ENCODE measurements around the gene PEX13. TPM values are rescaled to one million over a fixed set of nuclear protein-coding genes. Genes with fewer than 3 reads are reported as not detected.

PEX13 gene
- total RNA-seq, 2 donors from 2014 or later, result 16.0 to 18.9 TPM

DNA sequence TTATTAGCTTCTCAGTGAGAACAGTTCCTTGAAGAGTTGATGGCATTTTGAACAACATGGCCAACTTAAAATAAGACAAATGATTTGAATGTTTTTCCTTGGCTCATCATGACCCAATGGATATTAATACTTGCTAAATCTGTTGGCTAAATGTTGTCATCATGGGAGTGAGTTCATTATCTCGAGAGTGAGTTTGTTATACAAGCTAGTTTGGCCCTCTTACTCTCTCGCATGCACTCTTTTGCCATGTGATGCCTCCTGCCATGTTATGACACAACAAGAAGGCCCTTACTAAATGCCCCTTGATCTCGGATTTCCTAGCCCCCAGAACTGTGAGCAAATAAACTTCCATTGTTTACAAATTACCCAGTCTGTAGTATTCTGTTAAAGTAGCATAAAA is 25.3 kb downstream of the PEX13 start:
- Histone ChIP-seq H3K4me1 (peaks cover 0 to 26% of the 10 kb centered on the region in 2 donors), H3K36me3 (peaks cover under 1% of the 10 kb centered on the region), H3K27me3 (no peaks in the 10 kb centered on the region), H3K9me3 (no peaks in the 10 kb centered on the region), H3K27ac (no peak overlapping the region), H3K4me3 (no peak overlapping the region)
- TF ChIP-seq CTCF (IDR thresholded peaks at IDR 0.05), result no peak
- no peak for DNase-seq (ENCODE audit: low spot score)

DNA sequence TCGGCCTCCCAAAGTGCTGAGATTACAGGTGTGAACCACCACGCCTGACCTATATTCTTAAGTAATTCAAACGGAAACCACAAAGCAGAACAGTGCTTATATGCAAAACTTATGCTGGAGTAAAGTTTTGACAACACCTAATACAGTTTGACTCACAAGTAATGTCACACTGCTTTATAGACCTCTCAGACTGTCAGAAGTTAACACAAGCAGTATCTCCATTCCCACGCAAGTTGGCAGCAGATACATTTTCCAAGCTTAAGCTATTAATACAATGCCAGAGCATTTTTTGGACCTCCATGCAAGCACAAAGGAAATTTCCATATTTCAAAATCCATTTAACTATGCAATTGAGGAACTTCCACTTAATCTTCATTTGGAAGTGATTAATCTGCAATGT is 27.1 kb downstream of the PEX13 start:
- Histone ChIP-seq H3K4me3 (no peak overlapping the region), H3K9me3 (no peaks in the 10 kb centered on the region), H3K36me3 (peaks cover 19% of the 10 kb centered on the region), H3K27ac (peak overlapping the region in 1 of 2 donors; percentile 24), H3K4me1 (peaks cover 0 to 26% of the 10 kb centered on the region in 2 donors), H3K27me3 (no peaks in the 10 kb centered on the region)
- DNase-seq (ENCODE audit: low spot score), result no peak
- no peak for TF ChIP-seq CTCF (IDR thresholded peaks at IDR 0.05)

- H3K36me3 ChIP-seq, result peaks cover 25% of the 10 kb centered on the region
- no peaks in the 10 kb centered on the region for H3K27me3 ChIP-seq
Measured at GRCh38 chr2:61045226-61045625, 27.7 kb downstream of the PEX13 start.

GRCh38 chr2:61045999-61046398 is 28.5 kb downstream of the PEX13 start:
- TF ChIP-seq CTCF (IDR thresholded peaks at IDR 0.05), result no peak

More at GRCh38 chr2:61045226-61045625, 27.7 kb downstream of the PEX13 start:
- no peak for TF ChIP-seq CTCF (IDR thresholded peaks at IDR 0.05)
- Histone ChIP-seq H3K27ac (peak overlapping the region in 1 of 2 donors; percentile 24), H3K4me3 (no peak overlapping the region), H3K4me1 (peaks cover 0 to 26% of the 10 kb centered on the region in 2 donors), H3K9me3 (no peaks in the 10 kb centered on the region)
- no peak for DNase-seq (ENCODE audit: low spot score)

DNA sequence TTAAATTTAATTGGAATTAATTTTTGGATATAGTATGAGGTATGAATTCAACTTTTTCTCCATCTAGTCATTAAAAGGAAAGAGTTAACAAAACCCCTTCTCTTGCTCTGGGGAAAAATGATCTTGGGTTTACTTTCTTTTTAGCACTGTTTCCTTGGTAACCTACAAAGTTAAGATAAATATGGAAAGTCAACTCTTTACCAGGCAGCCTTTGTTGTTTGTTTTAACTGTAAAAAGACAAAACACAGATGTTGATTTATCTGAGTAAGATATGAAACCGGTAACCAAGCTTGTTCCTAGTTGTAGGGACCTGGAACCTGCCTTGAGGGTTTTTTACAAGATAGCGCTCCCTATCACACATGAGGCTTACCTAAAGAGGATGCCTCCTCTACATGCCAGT is 38.0 kb downstream of the PEX13 start:
- no peak for DNase-seq (ENCODE audit: low spot score)
- H3K4me3 ChIP-seq, result no peak overlapping the region
- TF ChIP-seq CTCF (IDR thresholded peaks at IDR 0.05), result no peak
- no peaks in the 10 kb centered on the region for H3K9me3 ChIP-seq
- H3K27me3 ChIP-seq, result no peaks in the 10 kb centered on the region
- H3K4me1 ChIP-seq, result peaks cover 0 to 5% of the 10 kb centered on the region in 2 donors
- no peak overlapping the region for H3K27ac ChIP-seq
- H3K36me3 ChIP-seq, result peaks cover 18% of the 10 kb centered on the region

More at GRCh38 chr2:61045999-61046398, 28.5 kb downstream of the PEX13 start:
- no peaks in the 10 kb centered on the region for H3K9me3 ChIP-seq
- DNase-seq (ENCODE audit: low spot score), result no peak
- H3K27me3 ChIP-seq, result no peaks in the 10 kb centered on the region
- H3K4me1 ChIP-seq, result peaks cover 0 to 26% of the 10 kb centered on the region in 2 donors
- peaks cover 33% of the 10 kb centered on the region for H3K36me3 ChIP-seq
- H3K27ac ChIP-seq, result no peak overlapping the region
- H3K4me3 ChIP-seq, result no peak overlapping the region

DNA sequence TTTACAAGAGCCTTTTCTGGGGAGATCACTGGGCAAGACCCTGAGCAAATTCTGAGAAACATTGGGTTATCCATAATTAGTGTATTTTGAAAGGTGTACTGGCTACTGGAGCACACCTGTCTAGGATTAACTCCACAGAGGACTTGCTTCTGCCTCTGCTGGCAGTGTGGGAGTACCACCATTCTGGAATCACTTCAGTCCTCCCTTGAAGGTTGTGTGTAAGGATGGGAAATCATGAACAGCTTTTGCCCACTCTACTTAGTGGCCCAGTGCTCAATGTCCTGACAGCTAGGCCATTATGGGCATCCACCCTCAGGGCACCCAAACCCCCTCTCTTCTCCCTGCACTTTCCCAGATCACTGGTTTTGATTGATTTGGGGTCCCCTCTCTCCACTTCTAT is 40.0 kb downstream of the PEX13 start:
- Histone ChIP-seq H3K27ac (no peak overlapping the region), H3K36me3 (peaks cover 10% of the 10 kb centered on the region), H3K9me3 (no peaks in the 10 kb centered on the region), H3K4me1 (peaks cover 0 to 5% of the 10 kb centered on the region in 2 donors), H3K27me3 (no peaks in the 10 kb centered on the region), H3K4me3 (no peak overlapping the region)
- DNase-seq (ENCODE audit: low spot score), result no peak
- TF ChIP-seq CTCF (IDR thresholded peaks at IDR 0.05), result no peak

Measured in right atrium auricular region (tissue), 2 donors.